HEK293 (cell line): ENCODE data around the gene PLXNA2.
A peak's percentile ranks its signal among the peaks of the same experiment; 100 is the strongest.

ENCODE experiments used
- HOXC10 ChIP-seq: sonication (generic); formaldehyde crosslinking; IDR thresholded peaks from 2 replicates; pipeline ENCODE4 v1.8.1; 2023; ENCODE audit warnings: mild to moderate bottlenecking, missing genetic modification reagents
- IKZF3 ChIP-seq: fragments of 450-650 bp; IDR thresholded peaks from 2 replicates; pipeline ENCODE4 v1.5.0; 2018; ENCODE audit warnings: missing biosample characterization, mild to moderate bottlenecking, missing genetic modification characterization, moderate library complexity
- KLF1 ChIP-seq: fragments of 450-650 bp; formaldehyde crosslinking; IDR thresholded peaks from 2 replicates; pipeline ENCODE4 v1.5.1; 2016; ENCODE audit warnings: missing biosample characterization, missing genetic modification characterization
- KLF10 ChIP-seq: fragments of 450-650 bp; IDR thresholded peaks from 2 replicates; pipeline ENCODE4 v1.5.1; 2018; ENCODE audit warnings: missing biosample characterization, mild to moderate bottlenecking, missing genetic modification characterization
- REPIN1 ChIP-seq: fragments of 450-650 bp; formaldehyde crosslinking; IDR thresholded peaks from 2 replicates; pipeline ENCODE4 v1.5.1; 2017; ENCODE audit warnings: missing biosample characterization, missing genetic modification characterization, low read depth
- SALL2 ChIP-seq: fragments of 450-650 bp; formaldehyde crosslinking; IDR thresholded peaks from 2 replicates; pipeline ENCODE4 v1.5.0; 2017; ENCODE audit warnings: missing biosample characterization, mild to moderate bottlenecking, missing genetic modification characterization, borderline replicate concordance
- SCRT2 ChIP-seq: fragments of 450-650 bp; formaldehyde crosslinking; IDR thresholded peaks from 2 replicates; pipeline ENCODE4 v1.5.1; 2016; ENCODE audit warnings: missing biosample characterization, missing genetic modification characterization
- SP2 ChIP-seq: fragments of 450-650 bp; formaldehyde crosslinking; IDR thresholded peaks from 2 replicates; pipeline ENCODE4 v1.5.1; 2016; ENCODE audit warnings: missing biosample characterization, missing genetic modification characterization
- ZBTB17 ChIP-seq: fragments of 450-650 bp; formaldehyde crosslinking; IDR thresholded peaks from 2 replicates; pipeline ENCODE4 v1.5.1; 2016; ENCODE audit warnings: missing biosample characterization, missing genetic modification characterization
- ZFP41 ChIP-seq: fragments of 450-650 bp; formaldehyde crosslinking; IDR thresholded peaks from 2 replicates; pipeline ENCODE4 v1.5.1; 2016; ENCODE audit warnings: missing biosample characterization, missing genetic modification characterization, borderline replicate concordance
- ZNF10 ChIP-seq: fragments of 450-650 bp; formaldehyde crosslinking; IDR thresholded peaks from 2 replicates; pipeline ENCODE4 v1.5.1; 2017; ENCODE audit warnings: missing biosample characterization, missing genetic modification characterization
- ZNF157 ChIP-seq: fragments of 450-650 bp; formaldehyde crosslinking; IDR thresholded peaks from 2 replicates; pipeline ENCODE4 v1.5.1; 2016; ENCODE audit warnings: missing biosample characterization, missing genetic modification characterization
- ZNF214 ChIP-seq: fragments of 450-650 bp; formaldehyde crosslinking; IDR thresholded peaks from 2 replicates; pipeline ENCODE4 v1.5.1; 2017; ENCODE audit warnings: missing biosample characterization, mild to moderate bottlenecking, missing genetic modification characterization, borderline replicate concordance
- ZNF23 ChIP-seq: fragments of 450-650 bp; formaldehyde crosslinking; IDR thresholded peaks from 2 replicates; pipeline ENCODE4 v1.5.1; 2016; ENCODE audit warnings: missing biosample characterization, missing genetic modification characterization, borderline replicate concordance
- ZNF394 ChIP-seq: fragments of 450-650 bp; formaldehyde crosslinking; IDR thresholded peaks from 2 replicates; pipeline ENCODE4 v1.5.1; 2016; ENCODE audit warnings: missing biosample characterization, missing genetic modification characterization, mild to moderate bottlenecking, moderate library complexity, borderline replicate concordance
- ZNF501 ChIP-seq: fragments of 450-650 bp; formaldehyde crosslinking; IDR thresholded peaks from 2 replicates; pipeline ENCODE4 v1.5.1; 2016; ENCODE audit warnings: missing biosample characterization, missing genetic modification characterization
- ZNF561 ChIP-seq: fragments of 450-650 bp; IDR thresholded peaks from 2 replicates; pipeline ENCODE4 v1.5.1; 2018; ENCODE audit warnings: missing biosample characterization, missing genetic modification characterization, borderline replicate concordance
- ZNF670 ChIP-seq: fragments of 450-650 bp; formaldehyde crosslinking; IDR thresholded peaks from 2 replicates; pipeline ENCODE4 v1.5.1; 2016; ENCODE audit warnings: missing biosample characterization, missing genetic modification characterization, low read depth
- TF ChIP-seq, protein P1 (sequence below): fragments of 450-650 bp; formaldehyde crosslinking; IDR thresholded peaks from 2 replicates; pipeline ENCODE4 v1.5.1; 2016; ENCODE audit warnings: missing biosample characterization, missing genetic modification characterization
- TF ChIP-seq, protein P2 (sequence below): fragments of 450-650 bp; formaldehyde crosslinking; IDR thresholded peaks from 2 replicates; pipeline ENCODE4 v1.5.1; 2016; ENCODE audit warnings: missing biosample characterization, missing genetic modification characterization, borderline replicate concordance
- TF ChIP-seq, protein P3 (sequence below): fragments of 450-650 bp; formaldehyde crosslinking; IDR thresholded peaks from 2 replicates; pipeline ENCODE4 v1.5.1; 2017; ENCODE audit warnings: missing biosample characterization, missing genetic modification characterization
- TF ChIP-seq, protein P4 (sequence below): fragments of 450-650 bp; formaldehyde crosslinking; IDR thresholded peaks from 2 replicates; pipeline ENCODE4 v1.5.1; 2016; ENCODE audit warnings: missing biosample characterization, missing genetic modification characterization
- TF ChIP-seq, protein P5 (sequence below): fragments of 450-650 bp; formaldehyde crosslinking; IDR thresholded peaks from 2 replicates; pipeline ENCODE4 v1.5.1; 2017; ENCODE audit warnings: missing biosample characterization, missing genetic modification characterization
- TF ChIP-seq, protein P6 (sequence below): fragments of 450-650 bp; IDR thresholded peaks from 2 replicates; pipeline ENCODE4 v1.5.1; 2018; ENCODE audit warnings: missing biosample characterization, mild to moderate bottlenecking, missing genetic modification characterization

PLXNA2 gene

DNA sequence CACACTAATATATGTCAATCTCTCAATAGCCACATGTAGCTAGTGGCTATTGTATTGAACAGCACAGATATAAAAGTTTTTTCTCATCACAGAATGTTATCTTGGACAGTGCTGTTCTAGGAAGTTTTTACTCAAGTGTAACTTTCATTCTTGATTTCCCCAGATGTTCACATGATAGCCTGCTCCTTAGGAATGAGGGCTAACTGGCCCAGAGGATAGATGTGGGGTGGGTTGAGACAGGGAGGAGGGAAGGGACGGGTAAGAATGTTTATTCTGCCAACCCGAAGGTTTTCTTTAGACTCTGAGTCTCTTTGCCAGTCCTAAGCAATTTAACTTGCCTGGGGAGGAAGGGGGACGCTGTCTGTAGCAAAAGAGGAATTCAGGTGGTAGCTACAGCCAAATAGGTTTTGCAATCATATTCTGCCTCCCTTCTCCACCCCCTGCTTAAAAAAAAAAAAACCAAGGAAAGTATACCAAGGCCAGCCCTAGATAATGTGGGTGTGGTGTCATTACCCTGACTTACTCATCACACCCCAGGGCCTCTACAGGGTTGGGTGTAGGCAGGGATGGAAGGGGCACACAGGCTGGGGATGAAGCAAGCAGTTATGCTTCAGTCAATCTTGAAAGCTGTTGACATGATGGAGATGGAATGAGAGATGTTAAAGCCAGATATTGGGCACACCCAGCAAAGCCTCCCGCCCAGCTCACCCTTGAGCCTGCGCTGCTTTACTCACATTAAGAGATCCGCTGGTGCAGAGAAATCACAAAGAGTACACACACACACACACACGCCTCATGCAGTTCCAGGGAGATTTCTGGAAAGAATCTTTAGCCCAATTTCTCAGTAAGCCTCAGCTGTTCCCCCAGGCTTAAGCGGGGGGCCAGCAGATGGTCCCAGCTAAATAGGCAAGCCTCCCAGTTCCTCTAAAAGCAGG is 59.9 kb downstream of the PLXNA2 start (continued):
- TF ChIP-seq ZNF10 (peak; percentile 63; the same call in 1 of the 2 replicates), ZBTB17 (peak; percentile 42), ZNF214 (tag by site-specific recombination) (no peak), ZNF561 (tag by site-specific recombination) (peak; percentile 77), SALL2 (tag by site-specific recombination) (no peak), HOXC10 (CRISPR knock-in tag) (no peak), SP2 (tag by site-specific recombination) (peak; percentile 34), ZNF23 (tag by site-specific recombination) (no peak), ZNF501 (tag by site-specific recombination) (0 out of 2 replicates have a peak, but pooled peaks have one; percentile 34), IKZF3 (0 out of 2 replicates have a peak, but pooled peaks have one; percentile 40), ZNF157 (no peak), SCRT2 (tag by site-specific recombination) (peak; percentile 32; the same call in 1 of the 2 replicates), ZNF670 (tag by site-specific recombination) (no peak), ZFP41 (tag by site-specific recombination) (no peak), KLF10 (tag by site-specific recombination) (peak; percentile 98), KLF1 (tag by site-specific recombination) (peak; percentile 100), REPIN1 (tag by site-specific recombination) (no peak), ZNF394 (tag by site-specific recombination) (peak; percentile 77)
- TF ChIP-seq, protein P1, sequence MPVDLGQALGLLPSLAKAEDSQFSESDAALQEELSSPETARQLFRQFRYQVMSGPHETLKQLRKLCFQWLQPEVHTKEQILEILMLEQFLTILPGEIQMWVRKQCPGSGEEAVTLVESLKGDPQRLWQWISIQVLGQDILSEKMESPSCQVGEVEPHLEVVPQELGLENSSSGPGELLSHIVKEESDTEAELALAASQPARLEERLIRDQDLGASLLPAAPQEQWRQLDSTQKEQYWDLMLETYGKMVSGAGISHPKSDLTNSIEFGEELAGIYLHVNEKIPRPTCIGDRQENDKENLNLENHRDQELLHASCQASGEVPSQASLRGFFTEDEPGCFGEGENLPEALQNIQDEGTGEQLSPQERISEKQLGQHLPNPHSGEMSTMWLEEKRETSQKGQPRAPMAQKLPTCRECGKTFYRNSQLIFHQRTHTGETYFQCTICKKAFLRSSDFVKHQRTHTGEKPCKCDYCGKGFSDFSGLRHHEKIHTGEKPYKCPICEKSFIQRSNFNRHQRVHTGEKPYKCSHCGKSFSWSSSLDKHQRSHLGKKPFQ (tag by site-specific recombination) = peak; percentile 64; the same call in 1 of the 2 replicates
- TF ChIP-seq, protein P2, sequence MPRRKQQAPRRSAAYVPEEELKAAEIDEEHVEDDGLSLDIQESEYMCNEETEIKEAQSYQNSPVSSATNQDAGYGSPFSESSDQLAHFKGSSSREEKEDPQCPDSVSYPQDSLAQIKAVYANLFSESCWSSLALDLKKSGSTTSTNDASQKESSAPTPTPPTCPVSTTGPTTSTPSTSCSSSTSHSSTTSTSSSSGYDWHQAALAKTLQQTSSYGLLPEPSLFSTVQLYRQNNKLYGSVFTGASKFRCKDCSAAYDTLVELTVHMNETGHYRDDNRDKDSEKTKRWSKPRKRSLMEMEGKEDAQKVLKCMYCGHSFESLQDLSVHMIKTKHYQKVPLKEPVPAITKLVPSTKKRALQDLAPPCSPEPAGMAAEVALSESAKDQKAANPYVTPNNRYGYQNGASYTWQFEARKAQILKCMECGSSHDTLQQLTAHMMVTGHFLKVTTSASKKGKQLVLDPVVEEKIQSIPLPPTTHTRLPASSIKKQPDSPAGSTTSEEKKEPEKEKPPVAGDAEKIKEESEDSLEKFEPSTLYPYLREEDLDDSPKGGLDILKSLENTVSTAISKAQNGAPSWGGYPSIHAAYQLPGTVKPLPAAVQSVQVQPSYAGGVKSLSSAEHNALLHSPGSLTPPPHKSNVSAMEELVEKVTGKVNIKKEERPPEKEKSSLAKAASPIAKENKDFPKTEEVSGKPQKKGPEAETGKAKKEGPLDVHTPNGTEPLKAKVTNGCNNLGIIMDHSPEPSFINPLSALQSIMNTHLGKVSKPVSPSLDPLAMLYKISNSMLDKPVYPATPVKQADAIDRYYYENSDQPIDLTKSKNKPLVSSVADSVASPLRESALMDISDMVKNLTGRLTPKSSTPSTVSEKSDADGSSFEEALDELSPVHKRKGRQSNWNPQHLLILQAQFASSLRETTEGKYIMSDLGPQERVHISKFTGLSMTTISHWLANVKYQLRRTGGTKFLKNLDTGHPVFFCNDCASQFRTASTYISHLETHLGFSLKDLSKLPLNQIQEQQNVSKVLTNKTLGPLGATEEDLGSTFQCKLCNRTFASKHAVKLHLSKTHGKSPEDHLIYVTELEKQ (tag by site-specific recombination) = peak; percentile 92; the same call in 1 of the 2 replicates
- TF ChIP-seq, protein P3, sequence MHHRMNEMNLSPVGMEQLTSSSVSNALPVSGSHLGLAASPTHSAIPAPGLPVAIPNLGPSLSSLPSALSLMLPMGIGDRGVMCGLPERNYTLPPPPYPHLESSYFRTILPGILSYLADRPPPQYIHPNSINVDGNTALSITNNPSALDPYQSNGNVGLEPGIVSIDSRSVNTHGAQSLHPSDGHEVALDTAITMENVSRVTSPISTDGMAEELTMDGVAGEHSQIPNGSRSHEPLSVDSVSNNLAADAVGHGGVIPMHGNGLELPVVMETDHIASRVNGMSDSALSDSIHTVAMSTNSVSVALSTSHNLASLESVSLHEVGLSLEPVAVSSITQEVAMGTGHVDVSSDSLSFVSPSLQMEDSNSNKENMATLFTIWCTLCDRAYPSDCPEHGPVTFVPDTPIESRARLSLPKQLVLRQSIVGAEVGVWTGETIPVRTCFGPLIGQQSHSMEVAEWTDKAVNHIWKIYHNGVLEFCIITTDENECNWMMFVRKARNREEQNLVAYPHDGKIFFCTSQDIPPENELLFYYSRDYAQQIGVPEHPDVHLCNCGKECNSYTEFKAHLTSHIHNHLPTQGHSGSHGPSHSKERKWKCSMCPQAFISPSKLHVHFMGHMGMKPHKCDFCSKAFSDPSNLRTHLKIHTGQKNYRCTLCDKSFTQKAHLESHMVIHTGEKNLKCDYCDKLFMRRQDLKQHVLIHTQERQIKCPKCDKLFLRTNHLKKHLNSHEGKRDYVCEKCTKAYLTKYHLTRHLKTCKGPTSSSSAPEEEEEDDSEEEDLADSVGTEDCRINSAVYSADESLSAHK (tag by site-specific recombination) = no peak
- TF ChIP-seq, protein P4, sequence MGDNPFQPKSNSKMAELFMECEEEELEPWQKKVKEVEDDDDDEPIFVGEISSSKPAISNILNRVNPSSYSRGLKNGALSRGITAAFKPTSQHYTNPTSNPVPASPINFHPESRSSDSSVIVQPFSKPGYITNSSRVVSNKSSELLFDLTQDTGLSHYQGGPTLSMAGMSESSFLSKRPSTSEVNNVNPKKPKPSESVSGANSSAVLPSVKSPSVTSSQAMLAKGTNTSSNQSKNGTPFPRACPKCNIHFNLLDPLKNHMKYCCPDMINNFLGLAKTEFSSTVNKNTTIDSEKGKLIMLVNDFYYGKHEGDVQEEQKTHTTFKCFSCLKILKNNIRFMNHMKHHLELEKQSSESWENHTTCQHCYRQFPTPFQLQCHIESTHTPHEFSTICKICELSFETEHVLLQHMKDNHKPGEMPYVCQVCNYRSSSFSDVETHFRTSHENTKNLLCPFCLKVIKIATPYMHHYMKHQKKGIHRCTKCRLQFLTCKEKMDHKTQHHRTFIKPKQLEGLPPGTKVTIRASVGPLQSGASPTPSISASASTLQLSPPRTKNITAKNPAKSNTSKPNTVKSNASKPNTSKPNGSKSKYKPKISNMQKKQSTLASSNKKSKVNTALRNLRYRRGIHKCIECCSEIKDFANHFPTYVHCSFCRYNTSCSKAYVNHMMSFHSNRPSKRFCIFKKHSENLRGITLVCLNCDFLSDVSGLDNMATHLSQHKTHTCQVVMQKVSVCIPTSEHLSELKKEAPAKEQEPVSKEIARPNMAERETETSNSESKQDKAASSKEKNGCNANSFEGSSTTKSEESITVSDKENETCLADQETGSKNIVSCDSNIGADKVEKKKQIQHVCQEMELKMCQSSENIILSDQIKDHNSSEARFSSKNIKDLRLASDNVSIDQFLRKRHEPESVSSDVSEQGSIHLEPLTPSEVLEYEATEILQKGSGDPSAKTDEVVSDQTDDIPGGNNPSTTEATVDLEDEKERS (tag by site-specific recombination) = no peak
- TF ChIP-seq, protein P5, sequence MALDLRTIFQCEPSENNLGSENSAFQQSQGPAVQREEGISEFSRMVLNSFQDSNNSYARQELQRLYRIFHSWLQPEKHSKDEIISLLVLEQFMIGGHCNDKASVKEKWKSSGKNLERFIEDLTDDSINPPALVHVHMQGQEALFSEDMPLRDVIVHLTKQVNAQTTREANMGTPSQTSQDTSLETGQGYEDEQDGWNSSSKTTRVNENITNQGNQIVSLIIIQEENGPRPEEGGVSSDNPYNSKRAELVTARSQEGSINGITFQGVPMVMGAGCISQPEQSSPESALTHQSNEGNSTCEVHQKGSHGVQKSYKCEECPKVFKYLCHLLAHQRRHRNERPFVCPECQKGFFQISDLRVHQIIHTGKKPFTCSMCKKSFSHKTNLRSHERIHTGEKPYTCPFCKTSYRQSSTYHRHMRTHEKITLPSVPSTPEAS (tag by site-specific recombination) = peak; percentile 91
- TF ChIP-seq, protein P6, sequence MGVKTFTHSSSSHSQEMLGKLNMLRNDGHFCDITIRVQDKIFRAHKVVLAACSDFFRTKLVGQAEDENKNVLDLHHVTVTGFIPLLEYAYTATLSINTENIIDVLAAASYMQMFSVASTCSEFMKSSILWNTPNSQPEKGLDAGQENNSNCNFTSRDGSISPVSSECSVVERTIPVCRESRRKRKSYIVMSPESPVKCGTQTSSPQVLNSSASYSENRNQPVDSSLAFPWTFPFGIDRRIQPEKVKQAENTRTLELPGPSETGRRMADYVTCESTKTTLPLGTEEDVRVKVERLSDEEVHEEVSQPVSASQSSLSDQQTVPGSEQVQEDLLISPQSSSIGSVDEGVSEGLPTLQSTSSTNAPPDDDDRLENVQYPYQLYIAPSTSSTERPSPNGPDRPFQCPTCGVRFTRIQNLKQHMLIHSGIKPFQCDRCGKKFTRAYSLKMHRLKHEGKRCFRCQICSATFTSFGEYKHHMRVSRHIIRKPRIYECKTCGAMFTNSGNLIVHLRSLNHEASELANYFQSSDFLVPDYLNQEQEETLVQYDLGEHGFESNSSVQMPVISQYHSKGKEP (tag by site-specific recombination) = no peak
